Activated CD8-positive, alpha-beta memory T cell treated with anti-CD3 and anti-CD28 coated beads, Interleukin-2, amount 50 U/mL, for 48 hours (primary cell): ENCODE data around the gene OPRPN.

Experiments
- DNase-seq: peaks from one replicate; pipeline ENCODE4 v3.0.0-alpha.2; 2020

Gene OPRPN

DNA sequence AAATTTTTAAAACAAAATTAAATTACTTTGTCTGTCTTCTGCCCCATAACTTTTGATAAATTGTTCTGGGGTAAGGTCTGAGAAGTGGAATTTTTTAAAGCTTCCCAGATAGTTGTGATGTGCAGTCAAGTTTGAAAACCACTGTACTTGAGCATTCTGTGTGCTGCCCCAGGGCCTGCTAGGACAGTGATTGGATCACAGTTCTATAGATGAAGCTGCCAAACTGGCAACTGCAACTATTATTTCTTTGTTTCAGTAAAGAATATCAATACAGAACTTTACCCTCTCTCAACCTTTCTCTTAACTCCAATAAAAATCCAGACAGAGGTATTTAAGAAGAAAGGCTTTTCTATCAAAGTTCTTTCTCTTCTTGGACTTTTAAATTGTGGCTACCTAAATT, at the start of gene OPRPN:
TSS of gene OPRPN (plus strand) at position 361 of the 400 bp plus-strand sequence. CDS start 1,346 bp downstream, outside the sequence.
- DNase-seq: no peak

DNA sequence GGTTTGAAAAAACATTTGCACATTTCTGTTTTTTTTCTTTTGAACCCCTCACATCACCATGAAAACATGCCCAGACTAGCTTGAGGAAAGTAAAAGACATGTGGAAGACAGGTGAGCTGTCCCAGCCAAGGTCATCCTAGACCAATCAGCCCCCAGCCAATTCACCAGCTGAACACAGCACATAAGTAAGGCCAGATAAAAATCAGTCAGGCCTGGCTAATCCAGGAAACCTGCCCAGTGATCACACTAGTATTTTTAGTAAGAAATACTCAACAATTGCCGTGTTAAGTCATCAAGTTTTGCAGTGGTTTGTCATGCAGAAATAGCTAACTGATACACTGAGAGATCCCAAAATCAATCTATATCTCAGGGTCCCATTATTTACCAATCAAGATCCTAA, 41.6 kb upstream of the OPRPN start:
- DNase-seq: no peak

GRCh38 chr4:70359115-70359661, 38.6 kb upstream of the OPRPN start:
- no peak for DNase-seq

GRCh38 chr4:70360460-70360859, 37.3 kb upstream of the OPRPN start, which contains the start of gene SMR3A:
SMR3A (plus strand) TSS chr4:70360760; CDS start chr4:70362116, 1,356 bp downstream.
- DNase-seq: no peak

- no peak for DNase-seq
Observed at GRCh38 chr4:70364002-70364401, 33.7 kb upstream of the OPRPN start.

DNA sequence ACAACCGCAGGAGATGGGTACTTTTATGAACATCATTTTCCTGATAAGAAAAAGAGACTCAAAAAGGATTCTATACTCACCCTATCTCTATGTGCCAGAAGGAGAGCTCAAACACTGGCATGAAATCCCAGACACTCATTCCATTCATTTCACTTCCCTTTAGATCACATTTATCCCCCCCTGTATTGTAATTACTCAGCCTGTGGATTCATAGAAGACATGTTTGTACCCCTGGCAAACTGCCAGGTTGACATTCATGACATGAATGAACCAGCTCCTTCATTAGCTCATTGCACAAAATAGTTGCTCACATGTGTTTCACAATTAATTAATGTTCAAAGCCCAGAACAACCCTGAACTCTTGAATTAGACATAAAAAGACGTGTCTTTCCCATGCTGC, 32.3 kb upstream of the OPRPN start:
- no peak for DNase-seq

DNA sequence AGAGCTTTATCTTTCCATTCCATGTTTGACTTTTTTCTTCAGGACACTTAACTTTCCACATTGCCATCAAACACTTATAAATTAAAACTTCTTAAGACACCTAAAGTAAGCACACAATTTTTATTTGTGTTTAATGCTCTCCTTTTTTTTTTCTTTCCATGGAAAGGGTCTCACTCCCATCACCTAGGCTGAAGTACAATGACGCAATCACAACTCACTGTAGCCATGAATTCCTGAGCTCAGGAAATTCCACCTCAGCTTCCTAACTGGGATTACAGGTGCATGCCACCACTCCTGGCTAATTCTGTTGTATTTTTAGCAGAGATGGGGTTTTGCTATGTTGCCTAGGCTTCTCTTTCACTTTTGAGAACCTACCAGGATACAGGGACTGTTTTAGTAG, 29.9 kb upstream of the OPRPN start:
- no peak for DNase-seq

DNA sequence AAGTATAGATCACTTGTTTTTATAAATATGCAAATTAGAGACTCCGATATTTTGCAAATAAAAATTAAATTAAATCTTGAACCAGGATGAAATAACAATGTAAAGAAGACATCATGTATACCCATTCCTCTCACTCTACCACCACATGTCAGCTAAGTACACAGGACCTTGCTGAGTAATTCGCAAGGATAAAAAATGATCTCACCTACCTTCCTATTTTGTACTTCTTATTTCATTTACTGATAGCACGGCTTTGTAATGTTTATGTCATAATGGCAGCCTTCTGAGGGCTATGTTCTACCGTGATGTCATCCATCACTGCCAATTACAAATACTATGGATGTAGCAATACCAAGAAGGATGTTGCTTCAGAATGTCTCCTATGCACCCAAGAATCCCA, 25.8 kb upstream of the OPRPN start:
- DNase-seq: no peak

- DNase-seq: no peak
Observed at GRCh38 chr4:70372760-70373159, 25.0 kb upstream of the OPRPN start.

DNA sequence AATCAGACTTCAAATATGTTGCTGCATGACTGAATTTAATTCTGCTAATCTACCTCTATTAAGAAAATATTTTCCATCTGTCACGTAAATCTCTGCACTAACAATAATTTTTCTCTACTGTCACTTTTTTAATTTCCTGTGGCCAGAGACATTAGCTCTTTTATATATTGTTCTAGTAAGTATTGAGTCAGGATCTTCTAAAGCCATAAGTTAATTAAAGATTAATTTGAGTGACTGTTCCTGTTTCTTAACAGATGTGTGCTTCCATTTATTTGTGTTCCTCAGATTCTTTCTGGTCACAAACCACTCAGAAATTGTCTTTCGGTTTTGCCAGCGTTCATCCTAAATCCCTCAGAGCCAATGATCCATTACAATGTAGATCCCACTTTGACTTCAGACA, 17.2 kb upstream of the OPRPN start:
- no peak for DNase-seq

GRCh38 chr4:70382691-70383181, 15.0 kb upstream of the OPRPN start, which contains the start of gene SMR3B:
SMR3B (plus strand) TSS chr4:70383131; CDS start chr4:70384511, 1,380 bp downstream.
- no peak for DNase-seq

- DNase-seq: no peak
Observed at GRCh38 chr4:70392057-70392776, 5.5 kb upstream of the OPRPN start.

- DNase-seq: no peak
Observed at GRCh38 chr4:70399319-70399718, 1.6 kb downstream of the OPRPN start.

DNA sequence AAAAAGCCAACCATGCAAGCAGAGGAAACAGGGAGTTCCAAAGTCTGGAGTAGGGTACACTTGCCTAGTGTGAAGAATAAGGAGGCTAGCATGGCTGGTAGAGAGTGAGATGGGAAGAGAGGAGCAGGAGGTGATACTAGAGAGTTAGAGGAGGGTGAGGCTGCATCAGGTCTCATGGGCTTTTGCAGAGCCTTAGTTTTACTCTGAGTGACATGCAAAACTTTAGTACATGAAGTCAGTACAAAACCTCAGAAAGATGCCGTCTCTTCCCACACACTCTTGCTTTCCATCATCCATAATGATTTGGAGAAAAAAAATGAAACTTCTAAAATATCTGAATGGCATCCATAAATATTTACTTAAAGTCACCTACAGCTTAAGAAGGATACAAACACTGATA, 5.0 kb downstream of the OPRPN start:
- DNase-seq: no peak

DNA sequence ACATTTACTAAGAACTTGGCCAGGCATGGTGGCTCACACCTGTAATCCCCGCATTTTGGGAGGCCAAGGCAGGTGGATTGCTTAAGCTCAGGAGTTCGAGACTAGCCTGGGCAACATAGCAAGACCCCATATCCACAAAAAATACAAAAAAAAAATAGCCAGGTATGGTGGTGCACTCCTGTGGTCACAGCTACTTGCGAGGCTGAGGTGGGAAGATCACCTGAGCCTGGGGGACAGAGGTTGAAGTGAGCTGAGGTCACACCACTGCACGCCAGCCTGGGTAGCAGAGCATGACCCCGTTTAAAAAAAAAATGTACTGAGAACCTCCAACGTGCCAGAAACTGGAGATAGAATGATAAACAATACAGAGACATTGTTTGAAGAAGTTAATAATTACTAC, 8.0 kb downstream of the OPRPN start:
- no peak for DNase-seq

DNA sequence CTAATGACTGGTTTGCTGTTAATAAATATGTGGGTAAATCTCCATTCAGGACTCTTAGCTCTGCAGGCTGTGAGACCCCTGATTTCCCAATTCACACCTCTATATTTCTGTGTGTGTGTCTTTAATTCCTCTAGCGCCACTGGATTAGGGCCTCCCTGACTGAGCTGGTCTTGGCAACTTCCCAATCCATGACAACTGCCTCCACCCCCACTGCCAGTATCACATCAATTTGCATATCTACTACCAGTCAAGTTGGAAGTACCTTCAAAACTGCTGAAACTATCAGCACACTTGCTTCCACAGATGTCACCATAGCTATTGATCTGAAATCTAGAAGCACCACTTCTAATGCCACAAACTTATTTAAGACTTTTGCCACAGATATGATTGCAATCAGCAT, 27.6 kb downstream of the OPRPN start:
- no peak for DNase-seq

DNA sequence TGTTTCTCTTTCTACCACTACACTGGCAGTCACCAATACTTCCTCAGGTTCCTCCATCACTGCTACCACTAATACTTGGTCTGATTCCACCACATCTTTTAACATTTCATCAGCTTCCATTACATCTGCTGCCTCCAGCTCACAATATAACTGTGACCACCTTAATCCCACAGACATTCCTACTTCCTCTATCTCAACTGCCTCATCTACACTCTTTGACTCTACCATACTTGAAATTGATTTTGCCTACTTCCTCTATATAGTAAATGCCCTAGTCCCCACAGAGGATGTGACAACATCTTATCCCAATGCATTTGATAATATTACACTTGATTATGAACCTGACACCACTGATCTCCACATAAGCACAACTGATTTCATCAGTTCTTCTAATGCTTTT, 29.0 kb downstream of the OPRPN start:
- DNase-seq: no peak

DNA sequence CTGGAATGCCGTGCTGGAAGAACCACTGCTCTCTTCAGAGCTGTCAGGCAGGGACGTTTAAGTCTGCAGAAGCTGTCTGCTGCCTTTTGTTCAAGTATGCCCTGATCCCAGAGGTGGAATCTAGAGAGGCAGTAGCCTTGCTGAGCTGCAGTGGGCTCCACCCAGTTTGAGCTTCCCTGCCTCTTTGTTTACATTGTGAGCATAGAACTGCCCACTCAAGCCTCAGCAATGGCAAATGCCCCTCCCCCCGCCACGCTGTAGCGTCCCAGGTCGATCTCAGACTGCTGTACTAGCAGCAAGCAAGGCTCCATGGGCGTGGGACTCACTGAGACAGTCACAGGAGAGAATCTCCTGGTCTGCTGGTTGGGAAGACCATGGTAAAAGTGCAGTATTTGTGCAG, 39.5 kb downstream of the OPRPN start:
- no peak for DNase-seq

- DNase-seq: no peak
Observed at GRCh38 chr4:70442474-70442873, 44.7 kb downstream of the OPRPN start.

DNA sequence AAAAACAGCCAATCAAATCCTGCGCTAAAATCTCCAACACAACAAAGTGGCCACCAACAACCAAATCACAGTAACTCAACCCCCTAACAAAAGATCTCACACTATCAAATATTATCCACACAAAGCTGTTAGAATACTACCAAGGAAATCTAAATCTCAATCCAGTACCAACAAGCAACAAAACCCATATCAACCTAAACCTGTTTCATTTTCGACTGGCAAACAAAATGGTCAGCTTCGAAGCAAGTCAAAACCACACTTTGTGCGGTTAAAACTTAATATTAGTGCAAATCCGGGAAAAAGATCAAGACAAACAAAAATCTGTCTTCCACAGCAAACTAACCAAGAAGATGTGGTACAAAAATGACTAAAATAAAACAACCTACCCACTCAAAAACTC, 45.6 kb downstream of the OPRPN start:
- DNase-seq: no peak

DNA sequence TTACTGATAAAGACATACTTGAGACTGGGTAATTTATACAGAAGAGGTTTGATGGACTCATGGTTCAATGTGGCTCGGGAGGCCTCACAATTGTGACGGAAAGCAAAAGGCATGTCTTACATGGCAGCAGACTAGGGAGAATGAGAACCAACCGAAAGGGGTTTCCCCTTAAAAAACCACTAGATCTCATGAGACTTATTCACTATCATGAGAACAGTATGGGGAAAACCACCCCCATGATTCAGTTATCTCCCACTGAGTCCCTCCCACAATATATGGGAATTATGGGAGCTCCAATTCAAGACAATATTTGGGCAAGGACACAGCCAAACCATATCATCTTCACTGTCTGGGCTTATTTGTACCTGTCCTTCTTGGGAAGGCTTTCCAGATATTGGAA, 51.5 kb downstream of the OPRPN start:
- DNase-seq: no peak

DNA sequence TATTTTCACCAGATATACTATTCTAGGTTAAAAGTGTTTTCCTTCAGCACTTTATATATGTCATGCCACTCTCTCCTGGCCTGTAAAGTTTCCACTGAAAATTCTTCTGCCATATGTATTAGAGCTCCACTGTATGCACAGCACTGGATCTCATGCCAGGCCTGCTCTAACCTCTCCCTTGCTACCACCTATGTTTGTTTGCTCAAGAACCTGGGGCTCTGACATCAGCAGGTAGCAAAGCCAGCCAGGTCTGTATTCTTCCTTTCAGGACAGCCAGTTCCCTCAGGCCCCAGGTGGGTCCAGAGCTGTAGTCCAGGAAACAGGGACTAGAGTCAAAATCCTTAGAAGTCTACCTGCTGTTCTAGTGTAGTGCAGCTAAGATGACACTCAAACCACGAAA, 55.2 kb downstream of the OPRPN start:
- no peak for DNase-seq
